HepG2 (cell line): ENCODE measurements around the gene NELFB. TPM values are rescaled to one million over a fixed set of nuclear protein-coding genes. Genes with fewer than 3 reads are reported as not detected.
A peak's percentile ranks its signal among the peaks of the same experiment; 100 is the strongest.

Source experiments
- AFF4 ChIP-seq: sonication (generic); formaldehyde crosslinking; IDR thresholded peaks from 2 replicates; pipeline ENCODE4 v1.4.0; 2020; ENCODE audit warnings: missing genetic modification reagents
- ETS1 ChIP-seq: sonication (generic); formaldehyde crosslinking; IDR thresholded peaks from 2 replicates; pipeline ENCODE4 v1.4.0; 2020; ENCODE audit warnings: missing genetic modification reagents
- FOXA1 ChIP-seq, 2 experiments: fragments of 450-650 bp in 1 of 2; sonication (generic) in 1 of 2; formaldehyde crosslinking in 1 of 2; IDR thresholded peaks; 2 replicates each; pipeline versions ENCODE4 v1.4.0 to v1.6.1; 2016 to 2020; ENCODE audit warnings: missing genetic modification reagents in 1 of 2
- HMG20B ChIP-seq: conservative IDR thresholded peaks from 2 replicates; pipeline ENCODE4 v1.6.1; 2016; ENCODE audit warnings: missing genetic modification reagents, missing compliant biosample characterization
- KLF13 ChIP-seq: sonication (generic); formaldehyde crosslinking; IDR thresholded peaks from 2 replicates; pipeline ENCODE4 v1.4.0; 2020; ENCODE audit warnings: mild to moderate bottlenecking, missing genetic modification reagents
- MAF1 ChIP-seq: sonication (generic); formaldehyde crosslinking; IDR thresholded peaks from 2 replicates; pipeline ENCODE4 v1.5.0; 2020; ENCODE audit warnings: missing genetic modification reagents, borderline replicate concordance
- MBD4 ChIP-seq: IDR thresholded peaks from 2 replicates; pipeline ENCODE4 v1.6.1; 2012; ENCODE audit warnings: low read length, inconsistent platforms, borderline replicate concordance
- MTF2 ChIP-seq: sonication (generic); formaldehyde crosslinking; IDR thresholded peaks from 2 replicates; pipeline ENCODE4 v1.5.0; 2020; ENCODE audit warnings: missing genetic modification reagents, borderline replicate concordance
- NFYC ChIP-seq: IDR thresholded peaks from 2 replicates; pipeline ENCODE4 v1.6.1; 2016; ENCODE audit warnings: missing genetic modification reagents, missing compliant biosample characterization
- PRDM4 ChIP-seq: sonication (generic); formaldehyde crosslinking; IDR thresholded peaks from 2 replicates; pipeline ENCODE4 v1.9.0; 2021; ENCODE audit warnings: missing genetic modification reagents, borderline replicate concordance
- RORA ChIP-seq: sonication (generic); formaldehyde crosslinking; IDR thresholded peaks from 2 replicates; pipeline ENCODE4 v1.5.0; 2020; ENCODE audit warnings: mild to moderate bottlenecking, missing genetic modification reagents, moderate library complexity
- TARDBP ChIP-seq: sonication (generic); formaldehyde crosslinking; IDR thresholded peaks from 2 replicates; pipeline ENCODE4 v1.8.0; 2022; ENCODE audit warnings: mild to moderate bottlenecking, missing genetic modification reagents
- TCF7L2 ChIP-seq: IDR thresholded peaks from 2 replicates; pipeline ENCODE4 v1.6.1; 2011; ENCODE audit warnings: mild to moderate bottlenecking, low read depth, low read length, moderate library complexity
- YEATS2 ChIP-seq: sonication (generic); formaldehyde crosslinking; IDR thresholded peaks from 2 replicates; pipeline ENCODE4 v1.4.0; 2020; ENCODE audit warnings: missing genetic modification reagents, borderline replicate concordance
- ZBTB33 ChIP-seq: sonication (generic); formaldehyde crosslinking; IDR thresholded peaks from 2 replicates; pipeline ENCODE4 v1.4.0; 2020; ENCODE audit warnings: missing genetic modification reagents
- ZMAT5 ChIP-seq: sonication (generic); formaldehyde crosslinking; IDR thresholded peaks from 2 replicates; pipeline ENCODE4 v1.5.0; 2020; ENCODE audit warnings: mild to moderate bottlenecking, low read depth, missing genetic modification reagents, borderline replicate concordance
- ZNF337 ChIP-seq: sonication (generic); formaldehyde crosslinking; IDR thresholded peaks from 2 replicates; pipeline ENCODE4 v1.5.1; 2020; ENCODE audit warnings: missing genetic modification reagents, low read depth, mild to moderate bottlenecking, borderline replicate concordance
- ZNF570 ChIP-seq: sonication (generic); formaldehyde crosslinking; IDR thresholded peaks from 2 replicates; pipeline ENCODE4 v1.4.0; 2020; ENCODE audit warnings: mild to moderate bottlenecking, missing genetic modification reagents, borderline replicate concordance
- ZNF841 ChIP-seq: sonication (generic); formaldehyde crosslinking; IDR thresholded peaks from 2 replicates; pipeline ENCODE4 v1.8.1; 2023; ENCODE audit warnings: missing genetic modification reagents, borderline replicate concordance
- polyA plus RNA-seq, 8 experiments: library from polyadenylated mRNA; depleted of rRNA in 3 of 8; stranded (reverse) in 7 of 8; unstranded in 1 of 8; fragments of >200 nt; fragmentation: Illumina TruSeq in 4 of 8; extraction: Trizol in 4 of 8; gene quantifications; 2 replicates each; pipeline versions ENCODE4 v1.2.1 to v1.2.3, GENCODE V29; 2011 to 2016; ENCODE audit warnings: low read depth in 4 of 8, missing spikeins in 1 of 8, mixed read lengths in 1 of 8; ENCODE audit not compliant: insufficient read depth in 1 of 8
- total RNA-seq, 5 experiments: library from RNA; depleted of rRNA; stranded (reverse); fragments of >200 nt; fragmentation: Illumina TruSeq; extraction: Trizol; gene quantifications; 2 replicates each; pipeline ENCODE4 v1.2.3, GENCODE V29; 2016; ENCODE audit warnings: low read depth in 1 of 5

The NELFB gene
- total and polyA plus RNA-seq, 2 of the 13 experiments (the other 11 are each of a cell fraction or from before 2014, with no cell fraction given) = 26.5 to 45.8 TPM

- TF ChIP-seq ZBTB33 = peak; percentile 43; the same call in 1 of the 2 replicates
- TF ChIP-seq ZMAT5 (CRISPR knock-in tag) = no peak
- no peak for TF ChIP-seq ZNF841 (CRISPR knock-in tag)
- no peak for TF ChIP-seq KLF13 (CRISPR knock-in tag)
- TF ChIP-seq TCF7L2 = no peak
- TF ChIP-seq PRDM4 = no peak
- TF ChIP-seq MAF1 = no peak
- no peak for TF ChIP-seq YEATS2 (CRISPR knock-in tag)
- no peak for TF ChIP-seq ZNF570 (CRISPR knock-in tag)
- no peak for TF ChIP-seq RORA (CRISPR knock-in tag)
- no peak for TF ChIP-seq TARDBP (CRISPR knock-in tag)
- TF ChIP-seq ETS1 (CRISPR knock-in tag) = no peak
- no peak for TF ChIP-seq ZNF337 (CRISPR knock-in tag)
- TF ChIP-seq HMG20B = no peak
- no peak for TF ChIP-seq AFF4 (CRISPR knock-in tag)
- TF ChIP-seq MBD4 = no peak
- TF ChIP-seq FOXA1 (IDR thresholded peaks at IDR 0.05) = no peak
- TF ChIP-seq FOXA1 (CRISPR knock-in tag; IDR thresholded peaks at IDR 0.05) = no peak
- TF ChIP-seq MTF2 = peak; percentile 85; the same call in 1 of the 2 replicates
- no peak for TF ChIP-seq NFYC (CRISPR knock-in tag)
Observed at GRCh38 chr9:137319011-137319738, 64.0 kb downstream of the NELFB start (continued).
